Activated naive CD4-positive, alpha-beta T cell treated with anti-CD3 and anti-CD28 coated beads for 36 hours (primary cell): ENCODE results near the gene EEFSEC. TPM values are rescaled to one million over a fixed set of nuclear protein-coding genes. Genes with fewer than 3 reads are reported as not detected.

ENCODE experiments used
- CTCF ChIA-PET: fragments of 350-600 bp; sonication (Branson Sonifier 250); formaldehyde crosslinking; loops from one replicate; lab custom pipeline; 2021; ENCODE audit warnings: antibody characterized with exemption; lab: Charles Lee
- DNase-seq: peaks from one replicate; pipeline ENCODE4 v3.0.0-alpha.2; 2020
- H3K27ac Mint-ChIP-seq: one replicate; pipeline ENCODE4 v1.8.0; 2021; ENCODE audit warnings: mild to moderate bottlenecking, mixed read lengths
- H3K27me3 Mint-ChIP-seq: one replicate; pipeline ENCODE4 v1.8.0; 2021; ENCODE audit warnings: low read depth, mixed read lengths
- H3K36me3 Mint-ChIP-seq: one replicate; pipeline ENCODE4 v1.8.0; 2021; ENCODE audit warnings: low read depth, mixed read lengths
- H3K4me1 Mint-ChIP-seq: one replicate; pipeline ENCODE4 v1.8.0; 2021; ENCODE audit warnings: low read depth, mixed read lengths
- H3K4me3 Mint-ChIP-seq: one replicate; pipeline ENCODE4 v1.8.0; 2021; ENCODE audit warnings: mild to moderate bottlenecking, moderate library complexity, mixed read lengths
- H3K9me3 Mint-ChIP-seq: one replicate; pipeline ENCODE4 v1.8.0; 2021; ENCODE audit warnings: mixed read lengths
- intact Hi-C: fragments of 100-400 bp; cut with micrococcal nuclease; formaldehyde crosslinking; loops from one replicate; pipeline ENCODE4 v1.15.1; 2023
- total RNA-seq, 2 experiments: library from RNA; stranded (reverse); gene quantifications; one replicate each; pipeline ENCODE4 v1.2.3, GENCODE V29; 2021

The EEFSEC gene
- total RNA-seq, 2 experiments from 2014 or later: 11.0 to 11.6 TPM

- Mint-ChIP-seq H3K27ac (no peak overlapping the region), H3K9me3 (no peaks in the 10 kb centered on the region), H3K27me3 (no peaks in the 10 kb centered on the region), H3K4me1 (peaks cover 51% of the 10 kb centered on the region), H3K36me3 (no peaks in the 10 kb centered on the region), H3K4me3 (no peak overlapping the region)
- peak; percentile 84 for DNase-seq
- intact Hi-C loops: loop anchor here (1.0 to 5.0 kb wide), 4 partner anchors 95 to 247 kb away; no protein-coding TSS in a partner anchor
- CTCF ChIA-PET: interaction anchor here (0.7 to 2.6 kb wide), 12 partner anchors 10 to 227 kb away, joined by 3 to 15 read pairs (median 3); partner anchors contain the start of gene RUVBL1
Observed at GRCh38 chr3:128322030-128323022, 169.0 kb downstream of the EEFSEC start.

- H3K27me3 Mint-ChIP-seq: no peaks in the 10 kb centered on the region
- H3K27ac Mint-ChIP-seq: no peak overlapping the region
- H3K36me3 Mint-ChIP-seq: no peaks in the 10 kb centered on the region
- CTCF ChIA-PET: interaction anchor here (0.8 to 2.6 kb wide), 5 partner anchors 9 to 228 kb away, joined by 3 to 15 read pairs (median 4); no protein-coding TSS in a partner anchor
- DNase-seq: no peak
- no peak overlapping the region for H3K4me3 Mint-ChIP-seq
- H3K9me3 Mint-ChIP-seq: no peaks in the 10 kb centered on the region
- H3K4me1 Mint-ChIP-seq: peaks cover 43% of the 10 kb centered on the region
- intact Hi-C loops: loop anchor here (5.0 kb wide), 1 partner anchor 151 kb away; no protein-coding TSS in a partner anchor
Observed at GRCh38 chr3:128323206-128324081, 170.2 kb downstream of the EEFSEC start.

- CTCF ChIA-PET: interaction anchor here (0.9 kb wide), 1 partner anchor 229 kb away, joined by 3 read pairs; no protein-coding TSS in a partner anchor
- intact Hi-C loops: loop anchor here (5.0 kb wide), 1 partner anchor 153 kb away; no protein-coding TSS in a partner anchor
- Mint-ChIP-seq H3K4me3 (no peak overlapping the region), H3K27me3 (no peaks in the 10 kb centered on the region), H3K4me1 (peaks cover 34% of the 10 kb centered on the region), H3K9me3 (no peaks in the 10 kb centered on the region), H3K36me3 (no peaks in the 10 kb centered on the region), H3K27ac (no peak overlapping the region)
- no peak for DNase-seq
Observed at GRCh38 chr3:128324911-128325592, 171.8 kb downstream of the EEFSEC start.

- intact Hi-C loops: no loop called here
- CTCF ChIA-PET: interaction anchor here (0.9 kb wide), 1 partner anchor 230 kb away, joined by 3 read pairs; no protein-coding TSS in a partner anchor
- peaks cover 25% of the 10 kb centered on the region for H3K4me1 Mint-ChIP-seq
- no peak overlapping the region for H3K4me3 Mint-ChIP-seq
- no peaks in the 10 kb centered on the region for H3K9me3 Mint-ChIP-seq
- H3K27ac Mint-ChIP-seq: peak overlapping the region; percentile 72
- peak; percentile 25 for DNase-seq
- H3K36me3 Mint-ChIP-seq: no peaks in the 10 kb centered on the region
- H3K27me3 Mint-ChIP-seq: no peaks in the 10 kb centered on the region
Observed at GRCh38 chr3:128326051-128326823, 173.0 kb downstream of the EEFSEC start.

GRCh38 chr3:128327606-128328031, 174.3 kb downstream of the EEFSEC start:
- H3K4me1 Mint-ChIP-seq: peaks cover 23% of the 10 kb centered on the region
- no peaks in the 10 kb centered on the region for H3K9me3 Mint-ChIP-seq
- intact Hi-C loops: no loop called here
- CTCF ChIA-PET: no interaction called here
- H3K27me3 Mint-ChIP-seq: no peaks in the 10 kb centered on the region
- no peaks in the 10 kb centered on the region for H3K36me3 Mint-ChIP-seq
- H3K4me3 Mint-ChIP-seq: no peak overlapping the region
- no peak for DNase-seq
- no peak overlapping the region for H3K27ac Mint-ChIP-seq

GRCh38 chr3:128328546-128329458, 175.5 kb downstream of the EEFSEC start:
- Mint-ChIP-seq H3K27me3 (no peaks in the 10 kb centered on the region), H3K36me3 (no peaks in the 10 kb centered on the region), H3K4me3 (no peak overlapping the region), H3K9me3 (no peaks in the 10 kb centered on the region), H3K27ac (no peak overlapping the region), H3K4me1 (peaks cover 23% of the 10 kb centered on the region)
- DNase-seq: no peak
- intact Hi-C loops: no loop called here
- CTCF ChIA-PET: no interaction called here

GRCh38 chr3:128329491-128330213, 176.4 kb downstream of the EEFSEC start:
- no peaks in the 10 kb centered on the region for H3K9me3 Mint-ChIP-seq
- no peaks in the 10 kb centered on the region for H3K27me3 Mint-ChIP-seq
- no peaks in the 10 kb centered on the region for H3K36me3 Mint-ChIP-seq
- intact Hi-C loops: no loop called here
- CTCF ChIA-PET: interaction anchor here (0.6 kb wide), 1 partner anchor 255 kb away, joined by 4 read pairs; no protein-coding TSS in a partner anchor
- no peak overlapping the region for H3K4me3 Mint-ChIP-seq
- H3K4me1 Mint-ChIP-seq: peaks cover 23% of the 10 kb centered on the region
- no peak for DNase-seq
- H3K27ac Mint-ChIP-seq: no peak overlapping the region

GRCh38 chr3:128330214-128330842, 177.0 kb downstream of the EEFSEC start:
- no peaks in the 10 kb centered on the region for H3K36me3 Mint-ChIP-seq
- intact Hi-C loops: no loop called here
- peaks cover 18% of the 10 kb centered on the region for H3K4me1 Mint-ChIP-seq
- H3K27me3 Mint-ChIP-seq: no peaks in the 10 kb centered on the region
- DNase-seq: no peak
- H3K4me3 Mint-ChIP-seq: no peak overlapping the region
- CTCF ChIA-PET: interaction anchor here (0.6 kb wide), 1 partner anchor 256 kb away, joined by 4 read pairs; no protein-coding TSS in a partner anchor
- H3K27ac Mint-ChIP-seq: no peak overlapping the region
- H3K9me3 Mint-ChIP-seq: no peaks in the 10 kb centered on the region

GRCh38 chr3:128334086-128334645, 180.9 kb downstream of the EEFSEC start:
- no peak overlapping the region for H3K4me3 Mint-ChIP-seq
- CTCF ChIA-PET: interaction anchor here (0.7 kb wide), 1 partner anchor 155 kb away, joined by 3 read pairs; no protein-coding TSS in a partner anchor
- intact Hi-C loops: no loop called here
- DNase-seq: no peak
- H3K4me1 Mint-ChIP-seq: no peaks in the 10 kb centered on the region
- no peaks in the 10 kb centered on the region for H3K9me3 Mint-ChIP-seq
- no peaks in the 10 kb centered on the region for H3K27me3 Mint-ChIP-seq
- no peak overlapping the region for H3K27ac Mint-ChIP-seq
- no peaks in the 10 kb centered on the region for H3K36me3 Mint-ChIP-seq
